LNCAP (cell line): ENCODE data around the gene CERS3.

Source experiments
- CTCF ChIP-seq: fragments of 450-650 bp; IDR thresholded peaks from 2 replicates; pipeline ENCODE4 v1.5.1; 2017; ENCODE audit warnings: mild to moderate bottlenecking

The CERS3 gene

DNA sequence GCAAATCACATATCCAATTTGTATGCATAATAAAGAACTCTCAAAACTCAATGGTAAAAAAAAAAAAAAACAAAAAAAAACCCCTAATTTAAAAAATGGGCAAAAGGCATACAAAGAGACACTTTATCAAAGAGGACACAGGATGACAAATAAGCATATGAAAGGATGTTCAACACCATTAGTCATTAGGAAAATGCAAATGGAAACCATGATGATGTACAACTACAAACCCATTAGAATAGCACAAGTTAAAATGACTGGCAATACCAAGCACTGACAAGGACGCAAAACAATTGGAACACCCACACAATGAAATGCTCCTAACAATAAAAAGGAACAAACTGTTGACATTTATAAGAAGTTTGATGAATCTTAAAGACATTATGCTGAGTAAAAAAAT, 123.6 kb downstream of the CERS3 start:
- TF ChIP-seq CTCF: no peak

GRCh38 chr15:100400996-100401395, 127.8 kb downstream of the CERS3 start:
- TF ChIP-seq CTCF: no peak

DNA sequence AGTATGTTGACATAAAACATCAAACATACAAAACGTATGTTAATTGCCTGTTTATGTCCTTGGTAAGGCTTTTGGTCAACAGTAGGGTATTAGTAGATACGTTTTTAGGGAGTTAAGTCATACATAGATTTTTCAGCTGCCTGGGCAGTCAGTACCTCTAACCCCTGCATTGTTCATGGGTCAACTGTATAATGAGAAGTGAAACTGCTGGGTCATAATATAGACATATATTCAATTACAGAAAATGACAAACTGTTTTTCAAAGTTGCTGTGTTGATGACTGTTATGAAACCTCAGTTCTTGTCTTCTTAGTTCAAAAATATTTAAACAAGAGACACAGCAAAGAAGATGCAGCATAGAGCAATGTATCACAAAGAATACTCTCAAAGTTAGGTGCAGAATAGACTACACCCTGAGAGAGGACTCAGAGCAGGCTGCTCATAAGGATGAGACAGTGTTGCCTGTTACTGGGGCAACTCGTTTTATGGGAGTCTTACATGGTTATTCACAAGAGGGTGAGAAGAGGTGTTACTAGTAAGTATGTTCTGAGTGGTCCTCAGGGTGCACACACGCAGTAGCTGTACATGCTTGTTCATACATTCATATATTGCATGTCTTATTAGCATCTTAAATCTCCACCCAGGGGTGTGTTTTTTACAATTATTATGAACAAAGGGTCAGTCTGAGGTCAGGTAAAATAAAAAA, 133.9 kb downstream of the CERS3 start:
- TF ChIP-seq CTCF: no peak

DNA sequence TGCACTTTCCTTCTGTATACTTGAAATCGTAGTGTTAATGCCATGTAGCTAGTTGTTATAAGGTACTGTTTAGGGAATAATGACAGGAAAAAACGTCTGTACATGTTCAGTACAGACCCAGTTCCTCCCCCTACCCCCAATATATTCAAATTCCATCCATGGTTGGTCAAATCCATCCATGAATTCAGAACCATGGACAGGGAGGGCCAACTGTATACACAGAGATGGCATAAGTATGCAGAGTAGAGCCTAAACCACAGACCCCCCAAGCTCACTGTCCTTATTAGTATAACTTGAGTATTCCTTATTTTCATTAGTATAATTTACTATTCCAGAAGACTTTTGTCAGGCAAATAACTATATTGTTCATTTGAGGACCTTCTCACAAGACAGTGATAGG, 135.7 kb downstream of the CERS3 start:
- TF ChIP-seq CTCF: no peak

DNA sequence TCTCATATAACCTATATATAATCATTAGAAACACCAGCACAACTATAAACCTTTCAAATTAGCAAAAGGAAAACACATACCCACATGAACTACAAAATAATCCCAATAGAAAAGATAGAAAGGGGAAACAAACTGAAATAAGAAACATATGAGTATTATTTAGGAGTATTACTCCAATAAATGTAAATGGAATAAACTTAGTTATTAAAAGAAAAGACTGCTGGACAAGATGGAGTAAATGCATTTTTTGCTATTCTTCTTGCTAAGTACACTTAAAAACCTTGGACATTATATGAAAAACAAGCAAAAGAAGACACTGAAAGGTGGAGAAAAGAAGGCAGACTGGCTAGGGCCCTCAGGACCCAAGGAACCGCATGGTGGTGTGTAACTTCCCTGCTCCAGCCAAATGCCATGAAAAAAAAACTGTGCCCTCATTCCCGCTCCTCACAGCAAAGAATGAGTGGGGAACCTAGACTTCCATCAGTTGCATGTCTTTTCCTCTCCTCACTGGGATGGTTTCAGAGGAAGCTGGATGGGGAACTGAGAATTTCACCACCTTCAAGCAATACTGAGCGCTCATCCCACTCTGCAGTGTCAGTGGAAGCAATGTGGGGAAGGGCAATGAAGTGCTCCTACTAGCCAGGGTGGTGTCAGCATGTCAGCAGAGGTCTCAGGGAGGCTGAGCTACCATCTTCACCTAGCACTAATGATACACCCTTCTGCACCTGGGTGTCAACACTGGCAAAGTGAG, 143.3 kb downstream of the CERS3 start:
- no peak for TF ChIP-seq CTCF

DNA sequence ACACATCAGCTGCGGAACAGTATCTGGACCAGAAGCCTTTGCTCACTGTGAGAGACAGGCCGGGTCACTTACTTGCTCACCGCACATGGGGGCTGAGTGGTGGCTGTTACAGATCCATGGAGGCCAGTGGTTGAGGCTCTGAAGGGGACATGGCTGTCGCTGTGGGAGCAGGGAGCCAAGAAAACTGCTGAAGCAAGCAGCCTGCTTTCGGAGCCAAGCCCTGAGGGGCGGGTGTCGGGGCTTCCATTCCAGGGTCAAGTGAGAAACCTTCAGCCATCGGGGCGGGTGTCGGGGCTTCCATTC, 144.7 kb downstream of the CERS3 start:
- TF ChIP-seq CTCF: no peak

DNA sequence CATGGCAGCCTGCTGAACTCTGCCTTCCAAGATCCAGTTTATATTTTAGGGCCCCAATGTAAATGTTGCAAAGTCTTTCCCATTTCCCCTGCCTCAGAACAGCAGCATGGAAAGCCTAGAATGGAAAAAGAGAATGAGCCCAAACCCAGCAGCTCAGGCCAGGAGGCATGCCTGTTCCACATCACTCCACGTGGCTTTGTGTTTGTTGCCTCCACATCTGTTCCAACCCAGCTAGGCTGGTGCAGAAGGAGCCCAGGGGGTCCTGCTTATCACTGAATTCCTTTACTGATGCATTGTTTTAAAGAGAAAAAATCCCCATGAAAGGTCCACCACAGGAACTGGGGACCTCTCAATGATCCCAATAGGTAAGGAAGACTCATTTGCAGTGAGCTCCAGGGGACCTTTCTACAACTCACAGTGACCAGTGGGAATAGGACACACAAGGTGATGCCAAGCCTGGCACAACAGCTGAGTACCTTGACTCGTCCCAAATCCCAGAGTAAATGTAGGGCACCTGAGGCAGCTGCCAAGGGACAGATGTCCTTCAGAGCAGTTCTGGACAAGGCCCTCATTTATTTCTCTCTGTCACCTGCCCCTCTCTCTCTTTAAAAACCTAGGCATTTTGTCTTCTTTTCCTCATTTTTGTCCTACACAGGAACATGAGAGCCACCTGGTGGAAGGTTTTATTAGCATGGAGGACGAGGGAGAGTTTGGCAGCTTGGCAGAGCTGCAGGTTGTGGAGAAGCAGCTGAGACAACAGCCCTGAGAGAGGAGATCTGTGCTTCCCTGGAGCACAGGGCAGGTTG, 145.2 kb downstream of the CERS3 start:
- peak; percentile 60 for TF ChIP-seq CTCF
